Testis (tissue), 3 donors: ENCODE measurements around the gene KLHL22. TPM values are rescaled to one million over a fixed set of nuclear protein-coding genes. Genes with fewer than 3 reads are reported as not detected.

Source experiments
- DNase-seq: peaks from one replicate; pipeline ENCODE4 v3.0.0-alpha.2; 2019
- H3K27ac ChIP-seq, 2 donors: fragments of 200-600 bp; sonication (generic); one replicate each; pipeline ENCODE4 v1.5.1; 2019
- H3K27me3 ChIP-seq: fragments of 200-600 bp; sonication (generic); one replicate; pipeline ENCODE4 v1.5.1; 2019
- H3K36me3 ChIP-seq: fragments of 200-600 bp; sonication (generic); one replicate; pipeline ENCODE4 v1.5.1; 2017; ENCODE audit warnings: low read depth; ENCODE audit errors: missing control alignments
- H3K4me1 ChIP-seq: fragments of 200-600 bp; sonication (generic); one replicate; pipeline ENCODE4 v1.5.1; 2019
- H3K4me3 ChIP-seq, 2 donors: fragments of 200-600 bp; sonication (generic); one replicate each; pipeline ENCODE4 v1.5.1; 2017 to 2019
- H3K9me3 ChIP-seq: fragments of 200-600 bp; sonication (generic); one replicate; pipeline ENCODE4 v1.5.1; 2017
- POLR2A ChIP-seq: fragments of 450-650 bp; IDR thresholded peaks from one replicate; pipeline ENCODE4 v1.6.1; 2017; ENCODE audit warnings: antibody characterized with exemption, mild to moderate bottlenecking, moderate library complexity
- WGBS, 2 donors: methylation state at CpG; one replicate each; pipeline ENCODE4 v1.1.5; 2018; 5-methylcytosine and 5-hydroxymethylcytosine counted together
- intact Hi-C: fragments of 100-400 bp; cut with DNase I; formaldehyde crosslinking; loops from one replicate; pipeline ENCODE4 v1.15.1; 2023; ENCODE audit warnings: low total_unique reads
- polyA plus RNA-seq: library from polyadenylated mRNA; stranded (reverse); fragments of 350-450 nt; fragmentation: Illumina TruSeq; extraction: RNeasy Lipid Tissue Mini Kit (QIAGEN cat#74804); gene quantifications from one replicate; pipeline ENCODE4 v1.2.3, GENCODE V29; 2014; ENCODE audit warnings: low read depth, low replicate concordance; ENCODE audit not compliant: insufficient read depth
- total RNA-seq, 2 donors: library from RNA; depleted of rRNA; stranded (reverse); fragments of >200 nt; gene quantifications; one replicate each; pipeline ENCODE4 v1.2.3, GENCODE V29; 2016
- TF ChIP-seq, protein P1 (sequence below), 3 experiments: fragments of 450-650 bp in 2 of 3; fragments of 200-600 bp in 1 of 3; sonication (generic) in 1 of 3; IDR thresholded peaks; one replicate each; pipeline ENCODE4 v1.5.1; 2016 to 2019; ENCODE audit warnings: antibody characterized with exemption in 3 of 3, mild to moderate bottlenecking in 2 of 3, moderate library complexity in 1 of 3

Gene KLHL22
- total and polyA plus RNA-seq, 3 donors from 2014 or later, result 18.1 to 41.7 (median 39.8) TPM

DNA sequence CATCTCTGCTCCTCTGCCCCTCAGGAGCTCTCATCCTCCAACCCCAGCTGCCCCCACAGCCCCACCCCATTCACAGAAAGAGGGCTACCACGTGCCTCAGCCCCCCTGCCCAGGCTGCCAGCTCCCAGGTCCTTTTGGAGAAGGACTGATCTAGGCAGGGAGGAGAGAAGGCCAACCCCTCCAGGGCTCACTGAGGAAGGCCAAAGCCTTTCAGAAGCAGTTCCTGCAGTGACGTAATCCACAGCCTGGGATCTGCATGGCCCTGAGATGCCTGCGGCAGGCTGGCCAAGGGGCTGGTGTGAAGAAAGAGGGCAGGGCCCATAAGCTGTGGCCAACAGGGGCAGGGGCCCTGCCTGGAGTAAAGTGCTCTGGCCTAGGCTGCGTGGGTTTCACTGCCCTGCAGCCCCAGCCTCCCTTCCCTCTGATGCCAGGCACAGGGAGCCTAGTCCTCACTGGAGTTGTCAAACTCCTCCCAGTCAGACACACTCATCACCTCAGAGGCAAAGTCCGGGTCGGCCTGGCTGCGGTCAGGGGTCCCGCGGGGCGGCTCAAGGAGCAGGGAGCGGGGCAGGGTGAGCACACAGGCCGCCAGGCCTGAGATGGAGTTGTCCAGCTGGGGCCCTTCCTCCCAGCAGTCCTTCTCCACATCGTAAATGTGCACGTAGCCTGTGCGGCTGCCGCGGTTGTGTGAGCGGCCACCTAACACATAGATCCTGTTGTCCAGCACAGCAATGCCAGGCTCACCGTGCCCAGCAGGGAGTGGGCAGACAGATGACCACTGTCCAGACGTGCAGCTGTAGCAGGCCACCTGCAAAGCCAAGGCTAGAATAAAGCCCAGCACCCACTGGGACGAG lies 53.7 kb downstream of the KLHL22 start:
- WGBS, 2 donors, result 85 to 87% methylated on average over 10 to 21 of the region's 21 CpGs
- no peak overlapping the region for H3K27ac ChIP-seq
- DNase-seq, result no peak

DNA sequence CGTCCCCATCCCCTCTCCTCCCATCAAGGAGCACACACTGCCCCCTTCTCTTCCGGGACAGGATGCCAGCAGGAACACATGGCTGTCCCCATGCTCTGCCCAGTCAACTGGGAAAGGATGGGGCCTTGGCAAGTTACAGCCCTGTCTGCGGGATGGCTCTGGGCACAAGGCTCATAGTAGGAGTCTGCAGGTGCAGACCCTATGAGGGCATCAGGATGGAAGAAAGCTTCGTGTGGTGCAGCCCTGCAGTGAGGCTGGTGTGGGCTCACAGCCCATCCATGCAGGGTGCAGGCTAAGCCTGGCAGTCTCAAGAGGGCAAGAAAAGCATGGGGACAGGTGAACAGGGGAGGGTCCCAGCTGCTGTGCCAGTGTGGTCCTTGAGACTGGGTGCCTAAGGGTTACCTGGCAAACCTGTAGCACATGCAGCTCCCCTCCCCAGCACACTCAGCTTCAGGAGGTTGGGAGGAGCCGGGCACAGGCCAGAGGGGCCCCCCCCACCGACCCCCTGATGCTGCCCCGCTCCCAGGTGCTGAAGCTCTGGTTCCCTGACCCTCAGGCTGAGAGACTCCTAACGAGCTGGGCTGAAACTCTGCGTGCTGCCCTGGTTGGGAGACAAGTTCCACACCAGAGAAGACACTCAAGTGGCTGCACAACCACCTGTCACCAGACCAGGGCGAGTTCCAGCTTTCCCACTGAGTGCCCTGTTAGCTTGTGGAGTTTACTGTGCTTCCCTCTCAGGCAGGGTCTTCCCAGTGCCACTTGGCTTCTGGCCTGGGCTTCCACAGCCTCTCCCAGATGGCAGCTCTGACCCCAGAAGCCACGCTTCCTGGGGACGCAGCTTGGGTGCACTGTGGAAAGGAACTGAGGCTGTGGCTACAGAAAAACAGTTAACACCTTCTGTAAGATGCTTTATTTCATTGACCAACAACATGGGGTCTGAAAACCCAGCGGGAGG lies 54.7 kb downstream of the KLHL22 start:
- H3K4me3 ChIP-seq, result no peak overlapping the region
- no peaks in the 10 kb centered on the region for H3K27me3 ChIP-seq
- no peak for DNase-seq
- intact Hi-C loops, result no loop called here
- H3K27ac ChIP-seq, result no peak overlapping the region
- no peak for TF ChIP-seq POLR2A
- TF ChIP-seq, protein P1, sequence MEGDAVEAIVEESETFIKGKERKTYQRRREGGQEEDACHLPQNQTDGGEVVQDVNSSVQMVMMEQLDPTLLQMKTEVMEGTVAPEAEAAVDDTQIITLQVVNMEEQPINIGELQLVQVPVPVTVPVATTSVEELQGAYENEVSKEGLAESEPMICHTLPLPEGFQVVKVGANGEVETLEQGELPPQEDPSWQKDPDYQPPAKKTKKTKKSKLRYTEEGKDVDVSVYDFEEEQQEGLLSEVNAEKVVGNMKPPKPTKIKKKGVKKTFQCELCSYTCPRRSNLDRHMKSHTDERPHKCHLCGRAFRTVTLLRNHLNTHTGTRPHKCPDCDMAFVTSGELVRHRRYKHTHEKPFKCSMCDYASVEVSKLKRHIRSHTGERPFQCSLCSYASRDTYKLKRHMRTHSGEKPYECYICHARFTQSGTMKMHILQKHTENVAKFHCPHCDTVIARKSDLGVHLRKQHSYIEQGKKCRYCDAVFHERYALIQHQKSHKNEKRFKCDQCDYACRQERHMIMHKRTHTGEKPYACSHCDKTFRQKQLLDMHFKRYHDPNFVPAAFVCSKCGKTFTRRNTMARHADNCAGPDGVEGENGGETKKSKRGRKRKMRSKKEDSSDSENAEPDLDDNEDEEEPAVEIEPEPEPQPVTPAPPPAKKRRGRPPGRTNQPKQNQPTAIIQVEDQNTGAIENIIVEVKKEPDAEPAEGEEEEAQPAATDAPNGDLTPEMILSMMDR (IDR thresholded peaks at IDR 0.05), result no peak
- 65 to 81% methylated on average over 6 to 13 of the region's 13 CpGs for WGBS, 2 donors
- H3K36me3 ChIP-seq, result no peaks in the 10 kb centered on the region
- H3K4me1 ChIP-seq, result peaks cover 5% of the 10 kb centered on the region
- no peaks in the 10 kb centered on the region for H3K9me3 ChIP-seq

More for the DNA sequence above, 53.7 kb downstream of the KLHL22 start:
- no peaks in the 10 kb centered on the region for H3K9me3 ChIP-seq
- peaks cover 5% of the 10 kb centered on the region for H3K4me1 ChIP-seq
- H3K4me3 ChIP-seq, result no peak overlapping the region
- TF ChIP-seq, protein P1 (IDR thresholded peaks at IDR 0.05), result no peak
- no peak for TF ChIP-seq POLR2A
- intact Hi-C loops, result no loop called here
- H3K36me3 ChIP-seq, result no peaks in the 10 kb centered on the region
- no peaks in the 10 kb centered on the region for H3K27me3 ChIP-seq

DNA sequence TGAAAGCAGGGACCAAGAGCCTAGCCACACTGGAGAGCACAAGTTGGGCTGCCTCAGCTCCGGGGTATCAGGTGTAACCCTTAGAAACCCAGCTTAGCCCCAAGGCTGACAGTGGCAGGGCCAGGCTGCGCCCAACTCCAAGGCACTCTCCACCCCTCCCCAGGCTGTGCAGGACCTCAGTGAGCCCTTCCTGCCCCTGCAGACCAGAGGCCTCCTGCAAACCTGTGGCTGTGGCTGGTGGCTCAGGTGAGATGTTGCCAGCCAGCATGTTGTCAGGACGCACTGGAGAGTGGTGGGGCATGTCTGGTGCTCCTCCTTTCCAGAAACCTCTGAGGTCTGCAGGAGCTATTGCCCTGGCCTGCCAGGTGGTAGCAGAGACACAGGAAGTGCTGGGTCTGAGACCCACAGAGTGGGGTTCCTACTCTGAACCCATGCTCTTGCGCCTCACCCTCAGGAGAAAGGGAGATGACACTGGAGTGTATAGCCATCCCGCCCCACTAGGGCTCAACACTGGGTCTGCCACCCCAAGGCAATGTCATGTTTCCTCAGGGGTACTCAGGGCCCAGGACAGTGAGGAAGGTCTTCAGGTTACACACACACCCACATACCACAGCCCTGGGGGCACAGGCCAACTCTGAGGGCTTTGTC lies 55.5 kb downstream of the KLHL22 start:
- intact Hi-C loops, result no loop called here
- Histone ChIP-seq H3K4me3 (no peak overlapping the region), H3K27me3 (no peaks in the 10 kb centered on the region), H3K36me3 (no peaks in the 10 kb centered on the region), H3K4me1 (peaks cover 11% of the 10 kb centered on the region), H3K9me3 (no peaks in the 10 kb centered on the region), H3K27ac (no peak overlapping the region)
- TF ChIP-seq, protein P1 (IDR thresholded peaks at IDR 0.05), result no peak
- TF ChIP-seq POLR2A, result no peak
- no peak for DNase-seq
- WGBS, 2 donors, result 90 to 100% methylated on average over 2 to 5 of the region's 5 CpGs

DNA sequence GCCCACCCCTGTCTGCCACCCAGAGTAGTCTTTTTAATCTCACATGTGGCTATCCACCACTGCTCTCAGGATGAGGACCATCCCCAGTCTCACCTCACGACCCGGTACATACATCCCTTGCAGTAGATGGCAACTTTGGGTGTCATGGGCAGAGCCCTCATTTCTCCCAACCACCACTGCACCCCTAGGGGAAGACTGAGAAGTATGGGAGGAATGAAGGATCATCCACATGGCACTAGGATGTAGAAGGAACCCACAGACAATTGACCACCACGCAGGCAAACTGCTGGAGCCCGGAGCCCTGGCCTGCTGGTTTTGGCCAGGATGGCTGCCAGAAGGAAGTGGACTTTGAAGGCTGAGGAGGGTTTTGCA lies 56.1 kb downstream of the KLHL22 start:
- 90 to 91% methylated on average over 4 of the region's 4 CpGs for WGBS, 2 donors
- Histone ChIP-seq H3K4me1 (peaks cover 11% of the 10 kb centered on the region), H3K27me3 (no peaks in the 10 kb centered on the region), H3K4me3 (no peak overlapping the region), H3K9me3 (no peaks in the 10 kb centered on the region), H3K36me3 (no peaks in the 10 kb centered on the region), H3K27ac (no peak overlapping the region)
- no peak for TF ChIP-seq POLR2A
- TF ChIP-seq, protein P1 (IDR thresholded peaks at IDR 0.05), result no peak
- intact Hi-C loops, result no loop called here
- DNase-seq, result no peak
